NCI-H2196 treated with DMSO at 0.1 percent for 48 hours (cell line): ENCODE results near the gene SLC25A13.

ENCODE experiments used
- DNase-seq: peaks from one replicate; lab custom pipeline; 2025; ENCODE audit not compliant: unreplicated experiment; lab: John Stamatoyannopoulos, UW

SLC25A13 gene

GRCh38 chr7:96322847-96323461 lies 1.1 kb upstream of the SLC25A13 start:
- DNase-seq: no peak

- DNase-seq: no peak
Measured at GRCh38 chr7:96322373-96322695, 436 bp upstream of the SLC25A13 start.

- peak; percentile 67 for DNase-seq
Measured at GRCh38 chr7:96321031-96321657, 754 bp downstream of the SLC25A13 start.

- no peak for DNase-seq
Measured at GRCh38 chr7:96320442-96320841, 1.5 kb downstream of the SLC25A13 start.

- DNase-seq: no peak
Measured at GRCh38 chr7:96319439-96319838, 2.5 kb downstream of the SLC25A13 start.

GRCh38 chr7:96316949-96317348 lies 4.9 kb downstream of the SLC25A13 start:
- no peak for DNase-seq

GRCh38 chr7:96315125-96315512 lies 6.8 kb downstream of the SLC25A13 start:
- no peak for DNase-seq

- no peak for DNase-seq
Measured at GRCh38 chr7:96314402-96315124, 7.3 kb downstream of the SLC25A13 start.

- DNase-seq: no peak
Measured at GRCh38 chr7:96313940-96314339, 8.0 kb downstream of the SLC25A13 start.

- no peak for DNase-seq
Measured at GRCh38 chr7:96312502-96312901, 9.4 kb downstream of the SLC25A13 start.

- DNase-seq: no peak
Measured at GRCh38 chr7:96311967-96312366, 9.9 kb downstream of the SLC25A13 start.

- no peak for DNase-seq
Measured at GRCh38 chr7:96310110-96310509, 11.8 kb downstream of the SLC25A13 start.

- no peak for DNase-seq
Measured at GRCh38 chr7:96308950-96309263, 13.0 kb downstream of the SLC25A13 start.

GRCh38 chr7:96308253-96308949 lies 13.5 kb downstream of the SLC25A13 start:
- DNase-seq: no peak

- DNase-seq: no peak
Measured at GRCh38 chr7:96306385-96307125, 15.3 kb downstream of the SLC25A13 start.

- no peak for DNase-seq
Measured at GRCh38 chr7:96305915-96306314, 16.0 kb downstream of the SLC25A13 start.

GRCh38 chr7:96304573-96304972 lies 17.3 kb downstream of the SLC25A13 start:
- no peak for DNase-seq

- DNase-seq: no peak
Measured at GRCh38 chr7:96303686-96304443, 18.0 kb downstream of the SLC25A13 start.

- no peak for DNase-seq
Measured at GRCh38 chr7:96303105-96303685, 18.7 kb downstream of the SLC25A13 start.

- no peak for DNase-seq
Measured at GRCh38 chr7:96300986-96301385, 20.9 kb downstream of the SLC25A13 start.
